ENCODE data around the gene YTHDF1.

Gene YTHDF1

GRCh38 chr20:63154395-63154794 lies 61.5 kb downstream of the YTHDF1 start:
- DNase-seq: no peak

GRCh38 chr20:63153254-63154221 lies 62.4 kb downstream of the YTHDF1 start:
- no peak for DNase-seq

- DNase-seq: no peak
Observed at GRCh38 chr20:63152322-63153253, 63.3 kb downstream of the YTHDF1 start.

GRCh38 chr20:63151554-63152321 lies 64.2 kb downstream of the YTHDF1 start:
- DNase-seq: no peak

GRCh38 chr20:63150911-63151531 lies 64.9 kb downstream of the YTHDF1 start:
- DNase-seq: no peak

- DNase-seq: no peak
Observed at GRCh38 chr20:63150391-63150898, 65.5 kb downstream of the YTHDF1 start.

GRCh38 chr20:63149531-63150192 lies 66.3 kb downstream of the YTHDF1 start:
- DNase-seq: no peak

GRCh38 chr20:63148696-63149095 lies 67.2 kb downstream of the YTHDF1 start:
- DNase-seq: no peak

- DNase-seq: no peak
Observed at GRCh38 chr20:63147532-63147931, 68.4 kb downstream of the YTHDF1 start.

Measured in activated CD4-positive, alpha-beta T cell treated with anti-CD3 and anti-CD28 coated beads, Interleukin-2, amount 50 U/mL, for 4 hours (primary cell).